ENCODE data around the gene NR1H4.
"Not testable (repeated sequence)": the region's sequence is repeated elsewhere in the genome, so short reads cannot be mapped to it uniquely, and the experiment has no call there.

The NR1H4 gene

GRCh38 chr12:100472325-100472724 lies 1.3 kb upstream of the NR1H4 start:
- DNase-seq (ENCODE audit: low read depth in 2 of 3, low spot score in 2 of 3) = no peak

GRCh38 chr12:100473050-100473715 lies 483 bp upstream of the NR1H4 start:
- no peak for DNase-seq (ENCODE audit: low read depth in 2 of 3, low spot score in 2 of 3)

DNA sequence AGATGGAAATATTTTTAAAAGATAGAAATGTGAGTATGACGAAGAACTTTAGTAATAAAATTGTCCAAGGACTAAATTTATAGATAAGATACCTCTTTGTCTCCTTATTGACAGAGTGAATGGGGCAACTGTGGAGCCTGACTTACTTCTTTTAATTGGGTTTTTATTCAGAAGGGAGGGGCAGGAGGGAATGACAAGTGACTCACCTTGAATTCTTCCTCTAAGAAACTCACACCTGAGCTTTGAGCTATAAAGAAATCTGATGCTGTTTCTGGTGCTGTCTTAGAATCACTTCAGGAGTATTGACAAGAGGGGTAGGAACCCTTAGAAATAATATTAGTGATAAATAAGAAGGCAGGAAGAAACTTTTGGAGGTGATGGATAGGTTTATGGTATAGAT lies 951 bp downstream of the NR1H4 start:
- no peak for DNase-seq (ENCODE audit: low read depth in 2 of 3, low spot score in 2 of 3)

DNA sequence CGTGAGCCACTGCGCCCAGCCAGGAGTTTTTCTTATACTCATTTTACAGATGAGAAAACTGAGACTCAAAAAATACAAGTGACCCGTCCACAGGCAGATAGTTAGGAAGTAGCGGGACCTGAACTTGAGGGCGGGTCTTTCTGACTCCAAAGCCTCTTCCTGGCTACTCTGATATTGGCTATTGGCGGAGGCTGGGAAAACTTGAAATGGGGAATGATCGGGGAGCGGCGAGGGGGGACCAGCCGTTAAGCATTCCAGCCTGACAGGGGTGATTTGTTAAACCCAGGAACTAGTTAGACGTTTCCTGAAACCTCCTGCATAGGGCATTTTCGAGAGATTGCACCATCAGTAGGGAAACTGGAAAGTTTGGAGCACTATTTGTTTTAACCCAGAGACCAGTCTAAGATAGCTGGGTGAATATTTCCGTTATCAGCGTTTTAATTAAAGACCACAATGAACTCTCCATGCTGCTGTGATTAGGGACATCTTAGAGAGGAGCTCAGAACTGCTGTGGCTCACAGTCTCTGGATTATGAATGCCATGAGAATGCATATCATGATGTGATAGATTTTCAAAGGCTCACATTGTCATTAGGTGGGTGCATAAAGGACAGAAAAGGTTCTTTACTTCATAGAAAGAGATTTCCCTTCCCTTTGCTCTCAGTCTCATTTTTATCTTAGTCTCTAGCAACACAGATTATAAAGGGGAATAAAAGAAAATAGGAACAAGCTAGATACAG lies 2.5 kb downstream of the NR1H4 start:
- no peak for DNase-seq (ENCODE audit: low read depth in 2 of 3, low spot score in 2 of 3)

GRCh38 chr12:100481021-100481420 lies 7.4 kb downstream of the NR1H4 start:
- DNase-seq (ENCODE audit: low read depth in 2 of 3, low spot score in 2 of 3) = no peak

DNA sequence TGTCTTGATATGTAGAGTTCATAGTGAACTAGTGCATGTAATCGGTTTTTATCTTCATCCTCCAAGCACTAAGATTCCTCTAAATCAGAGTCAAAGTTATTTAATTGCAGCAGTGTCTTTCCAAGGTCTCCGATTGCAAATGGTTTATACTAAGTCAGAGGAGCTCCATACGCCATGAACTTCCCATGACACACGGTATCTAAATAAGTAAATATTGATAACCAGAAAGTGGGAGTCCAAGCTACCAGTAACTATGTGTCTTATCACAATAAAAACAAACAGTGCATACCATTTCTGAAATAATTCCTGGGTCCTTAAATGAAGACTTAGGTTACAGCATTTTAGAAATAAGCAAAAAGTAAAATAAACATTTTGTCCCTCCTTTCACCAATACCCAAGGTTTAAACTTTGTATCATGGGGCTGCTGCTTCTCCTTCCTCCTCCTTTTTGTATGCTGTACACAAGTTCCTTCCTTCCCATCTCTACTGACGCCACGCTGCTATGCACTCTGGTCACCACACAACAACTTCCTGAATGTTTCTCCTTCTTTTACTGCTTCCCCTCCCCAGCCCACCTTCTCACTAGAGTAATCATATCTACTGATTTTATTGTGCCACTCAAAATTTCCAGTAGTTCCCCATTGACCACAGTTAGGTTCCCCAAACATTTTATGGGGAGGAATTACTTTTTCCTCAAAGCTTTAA lies 10.7 kb downstream of the NR1H4 start:
- DNase-seq (ENCODE audit: low read depth in 2 of 3, low spot score in 2 of 3) = no peak

GRCh38 chr12:100484891-100485471 lies 11.3 kb downstream of the NR1H4 start:
- DNase-seq (ENCODE audit: low read depth in 2 of 3, low spot score in 2 of 3) = no peak

DNA sequence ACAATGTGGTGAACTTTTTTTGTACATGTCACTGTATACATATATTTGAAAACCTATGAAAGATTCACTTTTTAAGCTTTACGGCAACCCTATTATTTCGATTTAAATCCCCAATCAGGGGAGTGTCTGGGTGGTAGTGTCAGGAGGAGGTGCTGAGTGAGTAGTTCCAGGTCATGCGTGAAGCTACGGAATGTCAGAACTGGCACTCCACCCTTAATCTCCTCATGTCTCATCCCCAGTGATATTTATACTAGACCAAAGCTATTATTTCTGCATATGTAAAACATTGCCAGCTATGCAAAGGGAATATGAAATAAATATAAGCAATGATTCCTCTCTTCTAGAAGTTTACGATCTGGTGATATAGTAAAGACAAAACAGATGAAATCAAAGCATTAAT lies 12.3 kb downstream of the NR1H4 start:
- no peak for DNase-seq (ENCODE audit: low read depth in 2 of 3, low spot score in 2 of 3)

GRCh38 chr12:100489251-100489820 lies 15.7 kb downstream of the NR1H4 start:
- no peak for DNase-seq (ENCODE audit: low read depth in 2 of 3, low spot score in 2 of 3)

DNA sequence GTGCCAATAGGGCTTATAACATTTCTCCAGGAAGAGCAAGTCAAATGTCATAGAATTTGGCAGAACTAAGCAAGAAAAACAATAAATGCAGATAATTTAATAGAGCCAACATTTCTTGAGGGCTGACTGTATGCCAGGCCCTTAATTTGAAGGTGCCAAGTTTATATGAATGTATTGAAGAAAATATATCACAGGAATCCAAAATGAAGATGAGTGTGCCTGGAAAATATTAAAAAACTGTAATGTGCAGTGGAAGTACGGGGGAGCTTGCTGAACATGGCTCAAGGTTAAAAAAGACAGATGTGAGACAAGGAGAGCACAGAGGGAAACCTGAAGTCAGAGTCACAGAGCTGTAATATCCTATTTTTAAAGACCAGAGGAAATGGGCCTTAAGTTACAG lies 16.4 kb downstream of the NR1H4 start:
- no peak for DNase-seq (ENCODE audit: low read depth in 2 of 3, low spot score in 2 of 3)

DNA sequence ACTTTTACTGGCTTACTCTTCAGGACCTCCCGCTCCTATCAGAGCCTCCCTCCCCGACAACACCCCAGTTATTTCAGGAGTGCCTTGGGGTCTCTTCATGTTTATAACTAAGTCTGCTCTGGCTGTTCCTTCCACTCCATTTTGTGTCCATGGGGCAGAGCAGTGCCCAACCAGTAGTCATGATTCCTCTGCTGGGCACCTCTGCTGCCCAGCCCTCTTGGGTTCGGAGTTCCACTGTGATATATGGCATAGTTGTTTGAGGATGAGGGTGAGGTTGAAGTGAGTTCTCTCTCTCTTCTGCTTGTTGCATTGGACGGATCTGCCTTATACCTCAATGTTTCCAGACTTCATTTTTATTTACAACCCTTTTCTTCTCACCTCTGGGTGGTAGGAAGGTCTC lies 17.4 kb downstream of the NR1H4 start:
- DNase-seq (ENCODE audit: low read depth in 2 of 3, low spot score in 2 of 3) = no peak

DNA sequence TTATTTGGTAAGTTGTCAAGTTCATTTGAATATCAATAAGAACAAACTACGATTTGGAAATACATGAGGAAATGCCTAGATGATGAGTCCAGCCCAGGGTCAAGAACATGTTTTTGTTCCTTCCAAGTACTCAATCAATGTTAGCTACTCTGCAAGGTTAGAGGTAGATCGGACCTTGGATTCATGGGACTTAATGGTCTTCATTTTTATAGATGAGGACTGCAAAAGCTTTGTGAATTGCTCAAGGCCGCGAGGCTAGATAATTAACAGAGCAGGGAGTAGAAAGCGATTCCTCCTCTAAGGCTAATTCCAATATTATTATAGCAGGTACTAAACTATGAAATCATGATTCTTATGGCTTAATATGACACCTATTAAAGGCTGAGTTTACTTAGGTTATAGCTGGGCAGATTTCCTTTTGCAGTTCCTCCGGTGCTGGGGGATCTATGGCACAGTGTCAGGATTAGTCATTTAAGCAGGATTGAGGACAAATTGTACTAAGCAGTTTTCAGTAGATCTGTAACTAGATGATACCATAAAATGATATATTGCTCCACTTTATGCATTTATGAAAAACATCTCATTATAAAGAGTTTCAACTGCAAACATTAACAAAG lies 19.8 kb downstream of the NR1H4 start:
- no peak for DNase-seq (ENCODE audit: low read depth in 2 of 3, low spot score in 2 of 3)

DNA sequence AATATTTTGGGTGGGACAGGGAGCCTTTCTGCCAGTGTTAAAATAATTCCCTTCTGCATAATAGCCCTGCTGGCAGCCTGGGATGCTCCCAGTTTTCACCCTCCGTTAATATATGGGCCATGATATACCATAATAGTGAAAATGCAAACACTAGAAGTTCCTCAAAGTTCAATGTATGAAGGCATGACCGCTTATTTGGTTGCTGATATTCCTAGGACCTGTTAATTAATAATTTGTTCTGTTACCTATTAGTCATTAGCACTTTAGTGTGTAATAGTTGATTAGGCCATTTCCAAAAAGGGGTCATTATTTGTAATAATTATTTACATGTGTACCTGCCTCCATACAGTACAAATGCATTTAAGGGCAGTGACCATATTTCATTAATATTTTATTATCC lies 20.4 kb downstream of the NR1H4 start:
- no peak for DNase-seq (ENCODE audit: low read depth in 2 of 3, low spot score in 2 of 3)

DNA sequence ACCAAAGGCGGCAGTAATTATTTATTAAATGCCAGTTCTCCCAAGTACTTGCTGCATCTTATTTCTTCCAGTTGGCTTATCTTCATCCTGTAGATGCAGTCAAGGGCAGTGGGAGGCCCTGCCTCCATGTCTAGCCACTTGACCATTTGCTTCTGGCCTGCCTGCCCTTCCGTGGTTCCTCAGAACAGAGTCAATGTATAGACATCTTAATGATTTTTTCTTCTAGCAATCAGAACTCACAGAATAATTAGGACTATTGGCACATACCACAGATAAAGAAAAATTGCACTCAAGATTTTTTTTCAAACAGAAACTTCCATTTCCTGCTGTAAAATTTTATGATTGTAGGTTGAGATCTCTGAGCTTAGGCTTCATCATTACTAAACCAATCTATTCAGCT lies 20.9 kb downstream of the NR1H4 start:
- no peak for DNase-seq (ENCODE audit: low read depth in 2 of 3, low spot score in 2 of 3)

- DNase-seq (ENCODE audit: low read depth in 2 of 3, low spot score in 2 of 3) = no peak
These were observed 23.6 kb downstream of the NR1H4 start for GRCh38 chr12:100497105-100497795.

DNA sequence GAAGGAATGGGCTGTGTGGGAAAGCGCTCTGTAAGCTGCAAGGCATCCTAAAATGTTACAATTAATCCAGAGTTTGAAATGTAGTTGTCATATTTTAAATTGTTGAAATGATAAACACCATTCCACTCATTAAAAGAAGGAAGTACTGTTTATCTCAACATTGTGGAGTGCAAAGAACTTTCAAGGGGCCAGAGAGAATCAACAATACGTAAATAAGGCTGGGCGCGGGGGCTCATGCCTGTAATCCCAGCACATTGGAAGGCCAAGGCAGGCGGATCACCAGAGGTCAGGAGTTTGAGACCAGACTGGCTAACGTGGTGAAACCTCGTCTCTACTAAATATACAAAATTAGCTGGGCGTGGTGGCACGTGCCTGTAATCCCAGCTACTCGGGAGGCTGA lies 24.5 kb downstream of the NR1H4 start:
- DNase-seq (ENCODE audit: low read depth in 2 of 3, low spot score in 2 of 3) = no peak

DNA sequence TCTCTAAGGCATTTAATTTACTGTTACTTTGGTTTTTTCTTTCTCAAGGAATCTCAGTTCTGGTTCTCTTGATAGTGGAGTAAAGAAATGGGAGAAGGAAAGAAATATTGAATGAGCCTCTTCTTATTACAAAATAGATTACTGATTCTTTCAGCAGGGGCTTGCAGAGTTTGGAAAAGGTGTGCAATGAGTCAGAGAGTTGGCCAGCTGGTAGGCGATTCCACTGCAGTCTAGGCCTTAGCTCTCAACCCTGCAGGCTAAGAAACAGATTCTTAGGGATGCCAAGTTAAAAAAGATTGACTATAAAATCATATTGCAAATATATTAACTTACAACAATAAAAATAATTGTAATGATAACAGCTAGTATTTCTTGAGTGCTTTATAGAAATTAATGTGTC lies 25.8 kb downstream of the NR1H4 start:
- no peak for DNase-seq (ENCODE audit: low read depth in 2 of 3, low spot score in 2 of 3)

DNA sequence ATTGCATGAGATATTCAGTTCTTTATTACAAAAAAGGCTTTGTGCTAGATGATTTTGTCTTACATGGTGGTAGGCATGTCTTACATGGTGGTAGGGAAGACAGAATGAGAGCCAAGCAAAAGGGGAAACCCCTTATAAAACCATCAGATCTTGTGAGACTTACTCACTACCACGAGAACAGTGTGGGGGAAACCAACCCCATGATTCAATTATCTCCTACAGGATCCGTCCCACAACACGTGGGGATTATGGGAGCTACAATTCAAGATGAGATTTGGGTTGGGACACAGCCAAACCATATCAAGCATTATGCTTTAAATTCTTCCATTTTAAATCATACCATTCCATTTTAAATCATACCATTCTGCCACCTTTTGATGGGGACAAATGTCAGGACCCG lies 29.1 kb downstream of the NR1H4 start:
- not testable (repeated sequence) for DNase-seq (ENCODE audit: low read depth in 2 of 3, low spot score in 2 of 3)

- DNase-seq (ENCODE audit: low read depth in 2 of 3, low spot score in 2 of 3) = no peak
These were observed 29.6 kb downstream of the NR1H4 start for GRCh38 chr12:100503228-100503628.

- no peak for DNase-seq (ENCODE audit: low read depth in 2 of 3, low spot score in 2 of 3)
These were observed 31.1 kb downstream of the NR1H4 start for GRCh38 chr12:100504804-100505203.

DNA sequence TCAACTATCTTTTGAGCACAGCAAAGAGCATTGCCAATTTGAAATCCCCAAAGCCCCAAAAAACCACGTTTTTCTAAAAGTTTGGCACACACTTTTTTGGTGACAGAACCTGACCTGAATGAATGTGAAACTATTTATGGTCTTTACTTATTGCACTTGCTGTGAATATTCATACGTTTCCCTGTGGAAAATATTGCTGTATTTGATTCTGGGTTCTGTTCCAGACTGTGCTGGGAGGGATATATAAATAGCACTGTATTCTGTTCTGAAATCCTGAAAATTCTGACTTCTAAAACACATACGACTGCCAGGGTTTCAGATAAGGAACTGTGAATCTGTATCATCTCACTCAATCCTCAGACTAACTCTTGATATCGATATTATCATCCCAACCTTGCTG lies 35.1 kb downstream of the NR1H4 start:
- DNase-seq (ENCODE audit: low read depth in 2 of 3, low spot score in 2 of 3) = no peak

All from activated CD8-positive, alpha-beta memory T cell treated with anti-CD3 and anti-CD28 coated beads for 48 hours (primary cell).